GM21529 (cell line): ENCODE measurements around the gene ENO1.

Source experiments
- ATAC-seq: cut with Tn5 transposase; IDR thresholded peaks from one replicate; pipeline ENCODE4 v1.9.1; 2021; ENCODE audit not compliant: unreplicated experiment

ENO1 gene

DNA sequence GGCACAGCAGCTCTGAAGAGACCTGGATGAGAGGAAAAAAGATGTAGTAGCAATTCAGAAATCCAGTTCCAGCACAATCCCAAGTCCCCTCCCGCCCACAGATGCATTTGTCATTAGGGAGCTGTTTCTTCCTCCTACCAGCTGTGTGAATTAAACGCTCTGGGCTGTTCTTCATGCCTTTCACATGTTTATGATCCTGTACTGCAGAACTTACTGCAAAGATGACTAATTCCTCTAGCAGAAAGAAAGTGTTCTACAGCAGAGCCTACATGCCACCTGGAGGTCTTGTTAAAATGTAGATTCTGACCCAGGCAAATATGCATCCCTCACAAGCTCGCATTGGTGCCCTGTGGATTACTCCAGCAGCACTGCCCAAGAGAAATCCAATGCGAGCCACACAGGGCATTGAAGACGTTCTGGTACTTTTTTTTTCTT, 6.5 kb downstream of the ENO1 start:
- no peak for ATAC-seq

DNA sequence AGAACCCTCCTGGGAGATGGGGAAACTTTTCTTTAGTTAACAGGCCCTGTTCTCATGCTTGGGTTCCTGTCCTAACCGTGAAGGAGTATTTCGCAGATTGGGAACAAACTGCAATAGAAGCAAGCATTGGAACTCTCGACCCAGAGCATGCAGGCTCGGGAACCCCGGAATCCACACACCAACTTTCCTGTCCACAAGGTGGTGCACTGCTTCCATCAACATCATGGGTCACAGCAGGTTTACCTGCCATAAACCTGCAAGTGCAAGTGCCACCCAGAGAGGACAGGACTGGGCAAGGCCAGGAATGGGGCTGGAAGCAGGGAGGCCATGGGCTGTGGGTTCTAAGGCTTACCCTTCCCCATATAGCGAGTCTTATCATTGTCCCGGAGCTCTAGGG, 6.9 kb downstream of the ENO1 start:
- no peak for ATAC-seq

DNA sequence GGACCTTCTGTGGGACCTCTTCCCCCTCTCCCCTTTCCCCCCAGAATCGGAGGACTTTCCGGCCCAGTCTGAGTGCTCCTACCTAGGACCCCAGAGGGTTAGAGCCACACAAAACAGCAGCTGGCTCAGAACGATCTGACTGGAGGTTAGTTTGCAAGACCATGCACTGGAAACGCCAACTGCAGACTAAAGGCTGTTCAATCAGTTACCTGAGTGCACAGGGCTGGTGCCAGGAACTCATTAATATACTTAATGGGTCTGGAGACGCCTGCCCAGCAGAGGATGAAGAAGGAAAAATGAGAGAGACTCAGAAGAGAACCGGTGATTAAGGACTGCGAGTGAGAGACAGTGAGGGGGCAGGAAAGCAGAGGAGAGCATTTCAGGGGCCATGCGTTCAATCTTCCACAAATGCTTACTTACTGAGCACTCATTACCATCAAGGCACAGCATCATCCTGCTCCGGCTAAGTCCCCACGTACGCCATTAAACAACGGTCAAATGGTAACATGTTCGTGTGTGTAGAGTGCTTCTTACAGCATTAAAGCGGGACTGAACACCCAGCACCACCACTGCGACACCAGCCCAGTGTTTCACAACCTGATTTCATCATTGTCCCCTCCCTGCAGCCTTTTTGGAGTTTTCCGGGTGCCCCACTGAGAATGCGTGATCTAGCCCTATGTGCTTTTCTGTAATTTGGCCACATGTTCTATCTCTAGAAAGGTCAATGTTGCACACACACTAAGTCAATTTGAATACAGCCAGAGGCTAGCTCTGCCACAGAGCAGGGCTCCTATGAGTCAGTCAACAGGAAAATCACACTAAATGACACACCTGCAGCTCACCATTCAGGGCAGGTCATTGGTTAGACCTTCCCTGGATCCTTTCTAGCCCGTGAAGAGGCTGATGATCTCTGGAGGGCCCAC, 7.6 kb downstream of the ENO1 start:
- ATAC-seq: no peak

DNA sequence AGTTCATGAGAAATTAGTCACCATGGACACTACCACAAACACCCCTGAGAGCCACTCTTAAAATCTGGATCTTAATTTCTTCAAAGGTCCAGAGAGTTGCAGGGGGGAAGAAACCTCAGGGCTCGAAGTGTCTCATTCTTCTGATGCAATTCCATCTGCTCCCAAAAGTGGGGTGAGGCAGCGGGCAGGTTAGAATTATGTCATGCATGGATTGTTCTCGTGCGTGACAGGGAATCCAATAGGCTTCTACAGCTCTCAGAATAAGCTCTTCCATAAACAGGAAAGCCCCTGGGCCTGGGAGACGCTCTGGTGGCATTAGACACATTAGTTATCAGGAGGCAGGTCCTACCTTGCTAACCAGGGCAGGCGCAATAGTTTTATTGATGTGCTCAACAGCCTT, 8.4 kb downstream of the ENO1 start:
- no peak for ATAC-seq

DNA sequence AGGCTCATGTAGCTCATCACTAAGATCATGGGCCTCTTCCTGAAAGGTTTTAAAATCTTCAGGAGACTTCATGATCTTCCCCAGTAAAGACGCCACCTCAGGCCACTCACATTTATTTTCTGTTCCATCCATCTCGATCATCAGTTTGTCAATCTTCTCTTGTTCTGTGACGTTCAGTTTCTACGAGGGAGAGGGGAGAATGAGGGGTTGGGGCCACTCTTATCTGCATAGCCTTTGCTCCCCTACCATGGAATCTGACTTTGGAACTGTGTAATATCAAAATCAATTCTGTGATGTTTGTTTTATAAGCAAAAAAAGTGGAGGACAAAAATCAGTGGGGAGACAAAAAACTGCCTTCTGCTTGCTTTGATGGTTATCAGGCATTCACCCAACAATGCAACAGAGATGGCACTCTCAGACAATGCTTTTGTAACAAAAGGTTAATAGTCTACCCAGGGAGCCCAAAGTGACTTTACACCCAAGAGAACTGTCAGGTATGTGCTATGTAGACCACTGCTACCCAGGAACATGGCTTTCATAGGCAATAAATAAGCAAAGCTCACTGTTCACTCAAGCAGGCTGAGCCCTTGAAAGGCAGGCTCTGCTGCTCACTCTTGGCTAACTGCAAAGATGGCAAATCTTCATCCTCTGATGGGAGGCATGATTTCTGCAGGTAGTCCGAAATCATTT, 10.5 kb downstream of the ENO1 start:
- no peak for ATAC-seq

DNA sequence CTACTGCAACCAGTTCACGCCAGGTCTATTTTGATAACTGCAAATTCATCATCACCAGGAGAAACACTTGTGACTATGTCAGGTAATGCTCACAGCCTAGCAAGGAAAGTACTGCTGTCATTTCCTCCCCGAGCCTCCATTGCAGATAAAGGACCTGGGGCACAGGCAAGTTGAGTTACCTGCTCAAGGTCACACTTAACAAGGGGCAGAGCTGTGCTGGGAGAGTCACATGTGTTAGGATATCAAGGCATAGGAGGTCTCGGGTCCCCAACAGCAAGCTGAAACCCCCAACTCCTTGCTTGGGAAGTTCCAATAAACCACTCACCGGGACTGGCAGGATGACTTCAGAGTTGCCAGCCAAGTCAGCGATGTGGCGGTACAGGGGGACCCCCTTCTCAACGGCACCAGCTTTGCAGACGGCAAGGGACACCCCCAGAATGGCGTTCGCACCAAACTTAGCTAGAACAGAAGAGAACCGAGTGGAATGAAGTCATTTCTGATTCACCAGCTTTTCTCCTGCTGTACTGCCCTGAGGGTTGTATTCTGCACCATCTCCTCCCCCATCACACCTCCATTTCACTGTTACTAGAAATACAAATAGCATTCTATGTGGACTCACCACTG, 11.6 kb downstream of the ENO1 start:
- ATAC-seq: no peak

DNA sequence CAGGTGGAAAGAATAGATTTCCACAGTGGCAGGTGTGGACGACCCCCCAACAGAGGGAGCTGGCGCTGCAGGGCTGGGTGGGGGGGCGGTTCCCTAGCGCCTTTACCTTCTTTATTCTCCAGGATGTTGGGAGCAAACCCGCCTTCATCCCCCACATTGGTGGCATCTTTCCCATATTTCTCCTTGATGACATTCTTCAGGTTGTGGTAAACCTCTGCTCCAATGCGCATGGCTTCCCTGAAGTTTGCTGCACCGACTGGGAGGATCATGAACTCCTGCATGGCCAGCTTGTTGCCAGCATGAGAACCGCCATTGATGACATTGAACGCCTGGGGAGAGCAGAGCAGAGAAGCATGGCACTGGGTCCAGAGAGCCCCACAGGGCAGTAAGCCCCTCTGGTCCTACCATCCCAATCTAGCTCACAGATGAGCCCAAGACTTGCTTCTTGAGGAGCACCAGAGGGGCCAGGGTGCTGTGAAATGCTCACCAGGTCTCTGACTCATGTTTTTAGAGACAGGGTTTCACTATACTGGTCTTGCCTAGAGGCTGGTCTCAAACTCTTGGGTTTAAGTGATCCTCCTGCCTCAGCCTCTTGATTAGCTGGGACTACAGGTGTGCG, 12.2 kb downstream of the ENO1 start:
- ATAC-seq: no peak

DNA sequence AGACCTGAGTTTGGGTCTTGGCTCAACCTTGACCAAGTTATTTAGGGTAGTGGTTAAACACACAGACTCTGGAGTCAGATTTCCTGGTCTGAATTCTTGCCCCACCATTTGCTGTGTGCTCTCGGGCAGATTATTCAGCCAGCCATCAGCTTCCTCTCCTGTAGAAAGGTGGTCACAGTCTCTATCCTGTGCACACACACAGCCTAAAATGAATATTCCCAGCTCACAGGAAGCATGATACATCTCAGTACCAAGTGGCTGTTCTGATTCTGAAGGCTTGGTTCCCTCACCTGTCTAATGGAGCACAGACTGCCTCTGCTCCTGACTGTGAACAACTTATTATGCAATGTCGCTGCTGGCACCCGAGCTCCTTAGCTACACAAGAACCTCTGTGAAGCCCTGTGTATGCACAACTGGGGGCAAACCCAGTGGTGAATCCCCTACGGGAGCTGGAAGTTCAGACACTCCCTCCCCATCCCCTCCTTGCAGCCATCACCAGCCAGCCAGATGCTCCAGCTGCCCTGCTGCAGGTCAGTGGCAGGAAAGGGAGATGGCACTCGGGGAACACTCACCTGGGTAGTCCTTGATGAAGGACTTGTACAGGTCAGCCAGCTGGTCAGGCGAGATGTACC, 13.7 kb downstream of the ENO1 start:
- ATAC-seq: no peak

DNA sequence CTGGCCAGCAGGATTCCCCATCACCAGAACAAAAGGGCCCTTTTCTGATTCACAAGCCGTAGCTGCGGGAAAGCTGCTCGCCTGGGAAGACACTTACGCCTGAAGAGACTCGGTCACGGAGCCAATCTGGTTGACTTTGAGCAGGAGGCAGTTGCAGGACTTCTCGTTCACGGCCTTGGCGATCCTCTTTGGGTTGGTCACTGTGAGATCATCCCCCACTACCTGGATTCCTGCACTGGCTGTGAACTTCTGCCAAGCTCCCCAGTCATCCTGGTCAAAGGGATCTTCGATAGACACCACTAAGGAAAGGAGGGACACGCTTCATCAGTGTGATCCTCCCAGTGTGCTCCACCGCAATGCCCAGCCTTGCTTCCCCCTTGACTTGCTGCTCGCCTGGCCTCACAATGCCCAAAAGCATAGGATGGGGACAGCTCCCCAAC, 14.7 kb downstream of the ENO1 start:
- ATAC-seq: no peak

DNA sequence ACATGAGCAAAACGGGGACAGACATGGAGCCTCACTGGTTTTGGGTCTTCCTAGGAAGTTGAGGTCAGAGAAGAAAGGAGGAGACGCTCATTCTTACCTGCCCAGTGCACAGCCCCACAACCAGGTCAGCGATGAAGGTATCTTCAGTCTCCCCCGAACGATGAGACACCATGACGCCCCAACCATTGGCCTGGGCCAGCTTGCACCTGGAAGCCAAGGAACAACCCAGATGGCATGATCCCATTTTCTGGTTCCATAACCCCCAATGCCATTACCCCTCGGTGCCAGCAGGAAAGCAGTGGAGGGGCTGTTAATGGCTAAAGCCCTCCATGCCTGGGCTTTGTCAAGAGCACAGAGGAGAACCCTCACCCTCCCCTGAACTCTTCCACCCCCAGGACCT, 15.3 kb downstream of the ENO1 start:
- ATAC-seq: no peak

DNA sequence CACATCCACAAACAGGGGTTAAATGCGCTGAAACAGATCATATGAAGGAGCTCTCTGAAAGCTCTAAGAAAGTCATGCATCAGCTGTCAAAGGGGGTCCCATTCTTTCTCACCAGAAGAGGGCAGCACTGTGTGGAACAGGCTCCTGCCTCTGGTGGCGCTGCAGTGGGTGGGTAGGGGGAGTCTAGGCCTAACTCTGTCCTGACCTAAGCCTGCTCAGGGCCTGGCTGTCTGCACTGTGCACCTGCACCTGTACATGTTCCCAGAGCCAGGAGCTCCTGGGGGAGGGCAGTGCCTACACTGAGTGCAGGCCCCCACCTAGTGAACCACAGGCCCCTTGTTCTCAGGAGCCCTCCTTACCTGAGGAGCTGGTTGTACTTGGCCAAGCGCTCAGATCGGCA, 16.0 kb downstream of the ENO1 start:
- no peak for ATAC-seq

DNA sequence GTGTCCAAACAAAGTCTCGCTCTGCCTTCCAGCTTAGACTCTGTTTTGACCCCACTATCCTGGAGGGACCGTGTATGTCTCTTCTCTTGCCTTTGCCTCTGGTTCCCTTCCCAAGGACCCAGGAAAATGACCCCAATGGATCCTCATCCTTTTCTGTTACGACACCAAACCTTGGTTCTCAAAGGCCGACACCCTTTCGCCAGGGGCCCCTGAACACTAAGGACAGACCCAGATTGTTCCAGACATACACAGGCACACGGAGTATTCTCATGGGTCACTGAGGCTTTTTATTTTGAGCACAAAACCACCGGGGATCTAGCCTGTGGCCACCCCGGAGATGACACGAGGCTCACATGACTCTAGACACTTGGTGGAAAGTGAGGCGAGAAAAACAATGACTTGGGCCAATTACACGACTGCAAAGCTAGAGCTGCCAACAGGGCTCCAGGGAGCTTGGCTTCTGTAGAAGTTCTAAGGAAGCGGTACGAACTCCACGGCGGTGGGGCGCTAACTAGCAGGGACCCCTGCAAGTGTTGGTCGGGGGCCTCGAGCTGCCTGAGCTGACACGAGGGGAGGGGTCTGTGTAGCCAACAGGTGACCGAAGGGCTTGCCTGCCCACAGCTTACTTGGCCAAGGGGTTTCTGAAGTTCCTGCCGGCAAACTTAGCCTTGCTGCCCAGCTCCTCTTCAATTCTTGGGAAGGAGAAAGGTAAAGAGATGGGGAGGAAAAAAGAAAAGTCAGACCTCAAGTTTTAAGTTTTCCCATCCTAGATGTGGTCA, 17.6 kb downstream of the ENO1 start:
- ATAC-seq: no peak

DNA sequence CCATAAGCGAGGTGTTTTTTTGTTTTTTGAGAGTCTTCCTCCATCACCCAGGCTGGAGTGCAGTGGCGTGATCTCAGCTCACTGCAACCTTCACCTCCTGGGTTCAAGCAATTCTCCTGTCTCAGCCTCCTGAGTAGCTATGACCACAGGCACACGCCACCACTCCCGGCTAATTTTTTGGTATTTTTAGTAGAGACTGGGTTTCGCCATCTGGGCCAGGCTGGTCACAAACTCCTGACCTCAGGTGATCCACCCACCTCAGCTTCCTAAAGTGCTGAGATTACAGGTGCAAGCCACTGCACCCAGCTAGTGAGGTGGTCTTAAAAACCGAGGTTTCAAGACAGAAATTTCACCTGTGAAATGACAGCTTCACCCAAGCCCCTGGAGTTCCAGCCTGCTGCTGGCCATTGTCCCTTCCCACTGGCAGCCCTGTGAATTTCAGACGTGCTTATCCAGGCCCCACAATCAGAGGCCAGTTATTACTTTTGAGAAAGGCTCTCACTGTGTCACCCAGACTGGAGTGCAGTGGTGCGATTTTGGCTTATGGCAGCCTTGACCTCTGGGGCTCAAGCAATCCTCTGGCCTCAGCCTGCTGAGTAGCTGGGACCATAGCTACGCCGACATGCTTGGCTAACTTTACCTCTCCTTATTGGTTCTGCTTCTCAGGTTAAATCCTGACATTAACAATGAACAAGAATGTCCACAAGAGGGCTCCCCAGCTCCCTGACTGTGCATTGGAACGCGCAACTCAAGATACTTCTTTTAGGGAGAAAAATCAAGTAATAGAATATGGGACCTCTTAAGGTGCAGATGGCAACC, 19.4 kb downstream of the ENO1 start:
- ATAC-seq: no peak

DNA sequence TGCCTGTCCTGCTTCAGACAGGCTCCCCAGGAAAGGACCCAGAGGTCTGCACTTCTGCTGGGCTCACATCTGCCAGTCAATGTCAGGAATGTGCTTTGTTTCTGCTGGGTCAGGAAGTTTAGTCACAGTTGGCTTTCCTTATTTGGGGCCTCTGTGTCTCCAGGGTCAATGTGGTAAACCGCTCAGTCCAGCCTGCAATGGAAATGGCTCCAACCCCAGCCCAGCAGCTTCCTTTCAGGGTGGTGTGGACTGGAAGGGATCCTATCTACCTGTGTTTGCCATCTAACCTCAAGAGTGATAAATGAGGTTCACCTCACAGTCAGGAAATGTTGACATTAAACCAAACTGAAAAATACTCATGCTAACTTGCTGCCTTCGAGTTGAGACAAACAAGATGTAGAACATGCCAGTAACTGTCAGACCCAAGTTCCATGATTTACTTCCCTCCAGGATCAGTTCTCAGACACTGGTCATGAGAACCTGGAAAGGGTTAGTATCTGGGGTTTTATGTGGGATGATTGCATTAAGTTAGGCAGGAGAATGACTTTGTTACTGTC, 20.3 kb downstream of the ENO1 start:
- no peak for ATAC-seq

DNA sequence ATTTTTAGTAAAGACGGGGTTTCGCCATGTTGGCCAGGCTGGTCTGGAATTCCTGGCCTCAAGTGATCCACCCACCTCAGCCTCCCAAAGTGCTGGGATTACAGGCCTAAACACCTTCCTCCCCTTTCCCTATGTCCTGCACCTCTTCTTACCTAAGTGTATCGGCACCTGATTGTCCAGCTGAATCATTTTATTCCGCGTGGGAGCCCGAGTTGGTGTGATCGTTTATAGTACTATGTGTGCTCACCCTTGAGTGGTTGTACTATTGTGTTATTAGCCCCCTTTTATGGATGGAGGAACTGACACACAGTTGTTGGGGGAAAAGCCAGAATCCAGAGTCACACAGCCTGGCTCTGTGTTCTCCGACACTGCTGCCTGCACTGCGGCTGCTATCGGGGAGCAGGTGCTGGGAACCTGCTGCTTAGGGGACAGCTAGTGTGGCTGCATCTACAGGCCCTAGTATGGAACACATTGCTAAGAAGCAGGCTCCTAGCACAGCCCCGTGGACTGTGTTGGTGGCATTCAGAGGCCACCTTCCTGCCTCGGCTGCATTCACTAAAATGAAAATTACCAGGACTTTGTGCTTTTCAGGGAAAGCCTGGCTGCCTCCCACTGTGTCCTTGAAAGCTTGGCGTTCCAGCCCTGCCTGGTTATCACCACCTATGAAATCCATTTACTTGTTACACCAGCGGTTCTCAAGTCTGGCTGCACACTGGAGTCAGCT, 21.6 kb downstream of the ENO1 start:
- no peak for ATAC-seq

DNA sequence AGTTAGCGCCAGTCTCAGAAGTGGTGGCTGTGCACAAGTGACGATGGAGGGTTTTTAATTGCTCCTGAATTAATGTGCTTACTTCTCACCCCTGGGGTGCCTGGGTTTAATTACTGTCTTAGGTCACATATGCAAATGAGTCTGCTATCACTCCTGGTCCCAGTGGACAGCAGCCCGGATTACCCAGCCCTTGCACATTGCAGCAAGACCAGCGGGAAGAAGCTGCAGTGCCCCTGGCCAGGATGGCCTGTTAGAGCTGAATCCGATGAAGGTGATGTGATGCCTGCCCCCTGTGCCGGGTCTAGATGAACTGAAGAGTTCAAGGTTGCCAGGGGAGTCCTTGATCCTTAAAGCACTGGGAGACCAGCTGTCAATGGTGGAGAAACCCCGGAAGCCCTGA, 24.2 kb downstream of the ENO1 start:
- no peak for ATAC-seq

DNA sequence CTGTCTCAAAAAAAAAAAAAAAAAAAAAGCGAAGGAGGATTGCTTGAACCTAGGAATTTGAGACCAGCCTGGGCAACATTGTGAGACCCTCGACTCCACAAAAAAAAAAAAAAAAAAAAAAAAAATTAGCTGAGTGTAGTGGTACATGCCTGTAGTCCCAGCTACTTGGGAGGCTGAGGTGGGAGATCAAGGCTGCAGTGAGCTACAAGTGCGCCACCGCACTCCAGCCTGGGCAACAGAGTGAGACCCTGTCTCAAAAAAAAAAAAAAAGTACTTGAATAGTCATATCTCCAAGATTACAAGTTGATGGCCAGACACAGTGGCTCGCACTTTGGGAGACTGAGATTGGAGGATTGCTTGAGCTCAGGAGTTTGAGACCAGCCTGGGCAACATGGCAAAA, 27.4 kb downstream of the ENO1 start:
- no peak for ATAC-seq

DNA sequence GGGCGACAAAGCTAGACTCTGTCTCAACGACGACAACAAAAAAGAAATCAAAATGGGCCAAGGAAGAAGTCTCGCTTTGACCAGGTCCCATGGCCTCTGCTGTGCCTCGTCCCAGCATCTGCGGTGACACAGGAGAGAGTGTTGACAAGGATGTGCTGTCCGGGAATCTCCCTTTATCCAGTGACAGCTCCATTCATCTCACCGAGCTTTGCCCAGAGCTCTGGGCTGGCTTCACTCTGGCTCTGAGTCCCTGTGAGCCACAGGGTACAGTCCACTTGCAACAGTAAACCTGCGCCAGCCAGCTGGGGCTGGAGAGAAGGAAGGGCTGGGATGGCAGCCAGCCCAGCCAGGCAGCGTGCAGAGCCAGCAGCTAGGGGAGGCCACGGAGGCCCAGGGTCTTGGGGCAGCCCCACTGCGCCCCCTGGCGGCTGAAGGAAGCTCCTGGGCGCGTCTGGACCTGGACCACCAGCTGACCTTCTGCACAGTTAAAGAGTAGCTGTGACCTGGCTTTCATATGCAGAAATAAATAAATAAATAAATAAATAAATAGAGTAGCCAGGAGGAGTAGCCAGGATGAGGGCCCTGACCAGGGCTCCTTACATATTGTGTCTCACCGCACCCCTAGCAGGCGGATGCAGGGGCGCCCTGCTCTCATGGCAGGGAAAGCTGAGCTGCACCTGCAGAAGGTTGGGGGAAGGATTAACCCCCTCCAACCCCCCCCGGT, 29.7 kb downstream of the ENO1 start:
- ATAC-seq: no peak
